Measurements from ENCODE around the gene NXN.
"Not testable (repeated sequence)": the region's sequence is repeated elsewhere in the genome, so short reads cannot be mapped to it uniquely, and the experiment has no call there.

NXN gene

DNA sequence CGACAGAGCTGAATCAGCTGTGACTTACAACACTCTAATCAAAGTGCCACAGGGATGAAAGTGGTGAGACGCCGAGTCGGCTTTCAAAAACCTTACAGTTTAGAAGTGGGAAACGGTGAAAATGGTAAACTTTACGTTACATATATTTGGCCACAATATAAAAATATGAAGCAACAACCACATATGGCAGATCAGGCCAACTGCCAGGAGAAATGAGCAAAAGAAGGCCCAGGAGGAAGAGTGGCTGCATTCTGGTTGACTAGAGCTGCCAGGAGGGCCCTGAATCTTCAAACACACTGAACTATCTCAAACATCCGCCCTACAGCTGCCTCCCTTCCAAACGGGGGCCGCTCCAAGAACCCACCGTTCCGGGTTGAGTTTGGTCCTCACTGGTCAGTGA is 141.1 kb downstream of the NXN start:
- Histone ChIP-seq H3K27ac (replicated peaks) (no peak overlapping the region), H3K4me3 (replicated peaks; ENCODE audit: insufficient read depth, low read length) (no peak overlapping the region), H3K27me3 (ENCODE audit: insufficient read depth, poor library complexity, severe bottlenecking) (no peaks in the 10 kb centered on the region)
- TF ChIP-seq SPI1 (IDR thresholded peaks at IDR 0.05; ENCODE audit: borderline replicate concordance, low read depth), result no peak
- TF ChIP-seq POLR2AphosphoS5 (IDR thresholded peaks at IDR 0.05; ENCODE audit: low read depth), result no peak
- no peak for TF ChIP-seq GABPA (IDR thresholded peaks at IDR 0.05; ENCODE audit: low read depth)
- TF ChIP-seq, protein P1, sequence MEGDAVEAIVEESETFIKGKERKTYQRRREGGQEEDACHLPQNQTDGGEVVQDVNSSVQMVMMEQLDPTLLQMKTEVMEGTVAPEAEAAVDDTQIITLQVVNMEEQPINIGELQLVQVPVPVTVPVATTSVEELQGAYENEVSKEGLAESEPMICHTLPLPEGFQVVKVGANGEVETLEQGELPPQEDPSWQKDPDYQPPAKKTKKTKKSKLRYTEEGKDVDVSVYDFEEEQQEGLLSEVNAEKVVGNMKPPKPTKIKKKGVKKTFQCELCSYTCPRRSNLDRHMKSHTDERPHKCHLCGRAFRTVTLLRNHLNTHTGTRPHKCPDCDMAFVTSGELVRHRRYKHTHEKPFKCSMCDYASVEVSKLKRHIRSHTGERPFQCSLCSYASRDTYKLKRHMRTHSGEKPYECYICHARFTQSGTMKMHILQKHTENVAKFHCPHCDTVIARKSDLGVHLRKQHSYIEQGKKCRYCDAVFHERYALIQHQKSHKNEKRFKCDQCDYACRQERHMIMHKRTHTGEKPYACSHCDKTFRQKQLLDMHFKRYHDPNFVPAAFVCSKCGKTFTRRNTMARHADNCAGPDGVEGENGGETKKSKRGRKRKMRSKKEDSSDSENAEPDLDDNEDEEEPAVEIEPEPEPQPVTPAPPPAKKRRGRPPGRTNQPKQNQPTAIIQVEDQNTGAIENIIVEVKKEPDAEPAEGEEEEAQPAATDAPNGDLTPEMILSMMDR (IDR thresholded peaks at IDR 0.05; ENCODE audit: insufficient read depth, low read length), result no peak
- TF ChIP-seq, protein P2, sequence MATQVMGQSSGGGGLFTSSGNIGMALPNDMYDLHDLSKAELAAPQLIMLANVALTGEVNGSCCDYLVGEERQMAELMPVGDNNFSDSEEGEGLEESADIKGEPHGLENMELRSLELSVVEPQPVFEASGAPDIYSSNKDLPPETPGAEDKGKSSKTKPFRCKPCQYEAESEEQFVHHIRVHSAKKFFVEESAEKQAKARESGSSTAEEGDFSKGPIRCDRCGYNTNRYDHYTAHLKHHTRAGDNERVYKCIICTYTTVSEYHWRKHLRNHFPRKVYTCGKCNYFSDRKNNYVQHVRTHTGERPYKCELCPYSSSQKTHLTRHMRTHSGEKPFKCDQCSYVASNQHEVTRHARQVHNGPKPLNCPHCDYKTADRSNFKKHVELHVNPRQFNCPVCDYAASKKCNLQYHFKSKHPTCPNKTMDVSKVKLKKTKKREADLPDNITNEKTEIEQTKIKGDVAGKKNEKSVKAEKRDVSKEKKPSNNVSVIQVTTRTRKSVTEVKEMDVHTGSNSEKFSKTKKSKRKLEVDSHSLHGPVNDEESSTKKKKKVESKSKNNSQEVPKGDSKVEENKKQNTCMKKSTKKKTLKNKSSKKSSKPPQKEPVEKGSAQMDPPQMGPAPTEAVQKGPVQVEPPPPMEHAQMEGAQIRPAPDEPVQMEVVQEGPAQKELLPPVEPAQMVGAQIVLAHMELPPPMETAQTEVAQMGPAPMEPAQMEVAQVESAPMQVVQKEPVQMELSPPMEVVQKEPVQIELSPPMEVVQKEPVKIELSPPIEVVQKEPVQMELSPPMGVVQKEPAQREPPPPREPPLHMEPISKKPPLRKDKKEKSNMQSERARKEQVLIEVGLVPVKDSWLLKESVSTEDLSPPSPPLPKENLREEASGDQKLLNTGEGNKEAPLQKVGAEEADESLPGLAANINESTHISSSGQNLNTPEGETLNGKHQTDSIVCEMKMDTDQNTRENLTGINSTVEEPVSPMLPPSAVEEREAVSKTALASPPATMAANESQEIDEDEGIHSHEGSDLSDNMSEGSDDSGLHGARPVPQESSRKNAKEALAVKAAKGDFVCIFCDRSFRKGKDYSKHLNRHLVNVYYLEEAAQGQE (IDR thresholded peaks at IDR 0.05; ENCODE audit: insufficient replicate concordance, low read depth), result no peak
- DNase-seq (ENCODE audit: low read depth in 1 of 2, low spot score in 1 of 2), result no peak

DNA sequence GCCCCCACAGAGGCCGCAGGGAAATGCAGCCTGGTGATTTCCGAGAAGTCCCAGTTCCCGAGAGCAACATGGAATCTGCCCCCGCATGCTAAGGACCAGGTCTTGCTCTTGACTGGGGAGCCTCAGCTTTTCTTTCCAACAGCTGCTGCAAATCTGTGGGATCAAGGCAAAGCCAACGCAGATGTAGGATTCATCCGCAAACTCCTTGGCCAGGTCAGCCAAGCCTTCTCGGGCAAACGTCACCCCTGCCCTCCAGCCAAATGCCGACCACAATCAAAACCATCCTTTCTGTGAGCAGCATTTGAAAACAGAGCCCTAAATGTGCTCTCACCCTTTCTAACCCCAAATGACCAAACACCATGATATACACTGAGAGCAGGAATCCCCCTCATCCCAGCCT is 143.4 kb downstream of the NXN start:
- Histone ChIP-seq H3K4me3 (replicated peaks; ENCODE audit: insufficient read depth, low read length) (no peak overlapping the region), H3K27me3 (ENCODE audit: insufficient read depth, poor library complexity, severe bottlenecking) (no peaks in the 10 kb centered on the region), H3K27ac (replicated peaks) (no peak overlapping the region)
- no peak for TF ChIP-seq POLR2AphosphoS5 (IDR thresholded peaks at IDR 0.05; ENCODE audit: low read depth)
- DNase-seq (ENCODE audit: low read depth in 1 of 2, low spot score in 1 of 2), result no peak

DNA sequence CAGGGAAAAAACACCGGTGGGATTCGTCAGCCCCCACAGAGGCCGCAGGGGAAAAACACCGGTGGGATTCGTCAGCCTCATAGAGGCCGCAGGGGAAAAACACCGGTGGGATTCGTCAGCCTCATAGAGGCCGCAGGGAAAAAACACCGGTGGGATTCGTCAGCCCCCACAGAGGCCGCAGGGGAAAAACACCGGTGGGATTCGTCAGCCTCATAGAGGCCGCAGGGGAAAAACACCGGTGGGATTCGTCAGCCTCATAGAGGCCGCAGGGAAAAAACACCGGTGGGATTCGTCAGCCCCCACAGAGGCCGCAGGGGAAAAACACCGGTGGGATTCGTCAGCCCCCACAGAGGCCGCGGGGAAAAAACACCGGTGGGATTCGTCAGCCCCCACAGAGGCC is 143.9 kb downstream of the NXN start:
- not testable (repeated sequence) for H3K27ac ChIP-seq (replicated peaks); H3K27me3 ChIP-seq (ENCODE audit: insufficient read depth, poor library complexity, severe bottlenecking); H3K4me3 ChIP-seq (replicated peaks; ENCODE audit: insufficient read depth, low read length); DNase-seq (ENCODE audit: low read depth in 1 of 2, low spot score in 1 of 2)

DNA sequence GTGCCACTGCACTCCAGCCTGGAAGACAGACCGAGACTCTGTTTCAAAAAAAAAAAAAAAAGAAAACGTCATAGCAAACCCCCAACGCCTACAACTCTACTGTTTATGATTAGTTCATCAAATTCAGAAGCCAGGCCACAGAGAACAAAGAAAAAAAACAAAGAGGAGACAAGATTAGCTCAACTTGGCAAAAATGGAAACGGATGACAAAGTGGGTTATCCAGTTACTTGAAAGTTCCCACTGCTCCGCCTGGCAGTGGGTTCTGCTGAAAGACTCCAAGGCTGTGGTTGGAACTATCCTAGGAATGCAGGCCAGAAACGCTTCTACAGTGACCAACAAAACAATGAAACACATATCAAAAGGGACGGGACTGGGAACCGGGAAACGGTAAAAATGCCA is 144.3 kb downstream of the NXN start:
- Histone ChIP-seq H3K27ac (replicated peaks) (no peak overlapping the region), H3K4me3 (replicated peaks; ENCODE audit: insufficient read depth, low read length) (no peak overlapping the region), H3K27me3 (ENCODE audit: insufficient read depth, poor library complexity, severe bottlenecking) (no peaks in the 10 kb centered on the region)
- DNase-seq (ENCODE audit: low read depth in 1 of 2, low spot score in 1 of 2), result no peak
- no peak for TF ChIP-seq GABPA (IDR thresholded peaks at IDR 0.05; ENCODE audit: low read depth)
- TF ChIP-seq, protein P1 (IDR thresholded peaks at IDR 0.05; ENCODE audit: insufficient read depth, low read length), result no peak
- TF ChIP-seq SPI1 (IDR thresholded peaks at IDR 0.05; ENCODE audit: borderline replicate concordance, low read depth), result no peak
- TF ChIP-seq, protein P2 (IDR thresholded peaks at IDR 0.05; ENCODE audit: insufficient replicate concordance, low read depth), result no peak
- no peak for TF ChIP-seq POLR2AphosphoS5 (IDR thresholded peaks at IDR 0.05; ENCODE audit: low read depth)

DNA sequence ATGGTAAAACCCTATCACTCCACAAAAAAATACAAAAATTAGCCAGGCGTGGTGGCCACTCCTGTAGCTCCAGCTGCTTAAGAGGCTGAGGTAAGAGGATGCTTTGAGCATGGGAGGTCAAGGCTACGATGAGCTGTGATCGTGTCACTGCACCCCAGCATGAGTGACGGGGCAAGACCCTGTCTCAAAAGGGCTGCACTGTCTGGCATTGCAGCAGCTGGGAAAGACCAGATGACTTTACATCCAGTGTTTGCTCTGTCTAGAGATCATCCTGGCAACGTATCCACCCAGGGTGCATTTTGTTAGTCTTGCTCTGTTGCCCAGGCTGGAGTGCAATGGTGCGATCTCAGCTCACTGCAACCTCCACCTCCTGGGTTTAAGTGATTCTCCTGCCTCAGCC is 145.4 kb downstream of the NXN start:
- TF ChIP-seq, protein P2 (IDR thresholded peaks at IDR 0.05; ENCODE audit: insufficient replicate concordance, low read depth), result no peak
- TF ChIP-seq SPI1 (IDR thresholded peaks at IDR 0.05; ENCODE audit: borderline replicate concordance, low read depth) (no peak), POLR2AphosphoS5 (IDR thresholded peaks at IDR 0.05; ENCODE audit: low read depth) (no peak), GABPA (IDR thresholded peaks at IDR 0.05; ENCODE audit: low read depth) (no peak)
- TF ChIP-seq, protein P1 (IDR thresholded peaks at IDR 0.05; ENCODE audit: insufficient read depth, low read length), result no peak
- no peak for DNase-seq (ENCODE audit: low read depth in 1 of 2, low spot score in 1 of 2)
- Histone ChIP-seq H3K4me3 (replicated peaks; ENCODE audit: insufficient read depth, low read length) (no peak overlapping the region), H3K27me3 (ENCODE audit: insufficient read depth, poor library complexity, severe bottlenecking) (no peaks in the 10 kb centered on the region), H3K27ac (replicated peaks) (no peak overlapping the region)

All from HL-60 (cell line).